ENCODE measurements around the gene ATP8A1. TPM values are rescaled to one million over a fixed set of nuclear protein-coding genes. Genes with fewer than 3 reads are reported as not detected.

The ATP8A1 gene
- total RNA-seq, 1 donor from 2014 or later, result 44.0 TPM

DNA sequence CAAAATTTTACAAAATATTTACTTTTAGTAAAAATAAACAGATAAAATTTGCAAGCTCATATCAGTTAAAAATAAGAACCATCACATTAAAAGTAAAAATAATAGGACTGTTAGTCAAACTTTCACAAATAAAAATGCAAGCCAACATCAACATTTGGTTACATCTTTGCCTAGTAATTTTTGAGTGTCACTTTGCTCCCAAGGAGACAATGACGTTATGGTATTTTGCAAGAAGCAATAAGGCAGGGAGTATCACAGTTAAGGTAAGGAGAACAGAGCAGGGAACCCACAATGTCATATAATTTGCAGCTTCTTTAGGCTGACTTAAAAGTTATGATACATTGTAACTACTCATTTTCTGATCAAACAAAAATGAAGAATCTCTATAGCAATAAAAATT lies 98.7 kb downstream of the ATP8A1 start:
- H3K36me3 Mint-ChIP-seq (ENCODE audit: low read depth, unreplicated experiment), result peaks cover 26% of the 10 kb centered on the region

DNA sequence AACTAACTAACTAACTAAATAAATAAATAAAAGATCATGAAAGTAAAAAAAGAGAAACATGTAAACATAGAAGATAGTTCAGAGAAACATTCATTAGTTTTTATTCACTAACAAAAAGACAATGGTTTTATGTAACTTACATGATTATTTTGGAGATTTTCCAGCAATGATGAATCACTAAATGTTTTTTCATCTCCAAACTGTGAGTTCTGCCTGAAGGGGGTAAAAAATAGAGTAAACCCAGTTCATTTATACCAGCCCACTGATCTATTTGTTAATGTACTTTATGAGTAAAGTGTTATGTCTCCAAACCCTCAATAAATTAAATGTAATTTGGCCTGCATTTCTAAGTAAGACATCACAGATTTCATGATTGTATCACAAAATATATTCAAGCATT lies 101.1 kb downstream of the ATP8A1 start:
- Mint-ChIP-seq H3K27me3 (ENCODE audit: unreplicated experiment) (no peaks in the 10 kb centered on the region), H3K9me3 (ENCODE audit: unreplicated experiment) (no peaks in the 10 kb centered on the region), H3K4me1 (ENCODE audit: unreplicated experiment) (no peaks in the 10 kb centered on the region), H3K4me3 (ENCODE audit: unreplicated experiment) (no peak overlapping the region), H3K36me3 (ENCODE audit: low read depth, unreplicated experiment) (peaks cover 18% of the 10 kb centered on the region), H3K27ac (ENCODE audit: unreplicated experiment) (no peak overlapping the region)
- DNase-seq (ENCODE audit: low spot score), result no peak
- TF ChIP-seq, protein P1, sequence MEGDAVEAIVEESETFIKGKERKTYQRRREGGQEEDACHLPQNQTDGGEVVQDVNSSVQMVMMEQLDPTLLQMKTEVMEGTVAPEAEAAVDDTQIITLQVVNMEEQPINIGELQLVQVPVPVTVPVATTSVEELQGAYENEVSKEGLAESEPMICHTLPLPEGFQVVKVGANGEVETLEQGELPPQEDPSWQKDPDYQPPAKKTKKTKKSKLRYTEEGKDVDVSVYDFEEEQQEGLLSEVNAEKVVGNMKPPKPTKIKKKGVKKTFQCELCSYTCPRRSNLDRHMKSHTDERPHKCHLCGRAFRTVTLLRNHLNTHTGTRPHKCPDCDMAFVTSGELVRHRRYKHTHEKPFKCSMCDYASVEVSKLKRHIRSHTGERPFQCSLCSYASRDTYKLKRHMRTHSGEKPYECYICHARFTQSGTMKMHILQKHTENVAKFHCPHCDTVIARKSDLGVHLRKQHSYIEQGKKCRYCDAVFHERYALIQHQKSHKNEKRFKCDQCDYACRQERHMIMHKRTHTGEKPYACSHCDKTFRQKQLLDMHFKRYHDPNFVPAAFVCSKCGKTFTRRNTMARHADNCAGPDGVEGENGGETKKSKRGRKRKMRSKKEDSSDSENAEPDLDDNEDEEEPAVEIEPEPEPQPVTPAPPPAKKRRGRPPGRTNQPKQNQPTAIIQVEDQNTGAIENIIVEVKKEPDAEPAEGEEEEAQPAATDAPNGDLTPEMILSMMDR (IDR thresholded peaks at IDR 0.05; ENCODE audit: unreplicated experiment), result no peak

More for the DNA sequence above, 98.7 kb downstream of the ATP8A1 start:
- Mint-ChIP-seq H3K9me3 (ENCODE audit: unreplicated experiment) (no peaks in the 10 kb centered on the region), H3K27me3 (ENCODE audit: unreplicated experiment) (no peaks in the 10 kb centered on the region), H3K4me1 (ENCODE audit: unreplicated experiment) (no peaks in the 10 kb centered on the region), H3K27ac (ENCODE audit: unreplicated experiment) (no peak overlapping the region), H3K4me3 (ENCODE audit: unreplicated experiment) (no peak overlapping the region)
- no peak for DNase-seq (ENCODE audit: low spot score)
- TF ChIP-seq, protein P1 (IDR thresholded peaks at IDR 0.05; ENCODE audit: unreplicated experiment), result no peak

DNA sequence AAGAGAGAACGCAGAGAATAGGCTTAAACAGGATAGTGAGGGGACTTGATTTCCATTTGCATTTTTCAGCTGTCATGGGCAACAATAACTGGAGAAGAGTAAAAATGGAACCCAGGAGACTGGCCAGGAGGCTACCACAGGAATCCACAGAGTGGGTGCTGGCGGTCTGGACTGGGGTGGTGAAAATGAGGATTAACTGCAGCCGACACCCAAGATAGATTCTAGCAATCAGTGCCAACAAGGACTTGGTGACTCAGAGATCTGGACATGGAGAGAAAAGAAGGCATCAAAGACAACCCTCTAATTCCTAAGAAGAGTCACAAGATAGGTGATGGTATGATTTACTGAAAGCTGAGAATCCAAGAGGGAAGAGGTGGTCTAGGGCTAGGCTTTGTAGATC lies 102.8 kb downstream of the ATP8A1 start:
- Mint-ChIP-seq H3K4me1 (ENCODE audit: unreplicated experiment) (no peaks in the 10 kb centered on the region), H3K27ac (ENCODE audit: unreplicated experiment) (no peak overlapping the region), H3K4me3 (ENCODE audit: unreplicated experiment) (peak overlapping the region; percentile 26), H3K9me3 (ENCODE audit: unreplicated experiment) (no peaks in the 10 kb centered on the region), H3K36me3 (ENCODE audit: low read depth, unreplicated experiment) (peaks cover 18% of the 10 kb centered on the region), H3K27me3 (ENCODE audit: unreplicated experiment) (no peaks in the 10 kb centered on the region)
- no peak for DNase-seq (ENCODE audit: low spot score)
- TF ChIP-seq, protein P1 (IDR thresholded peaks at IDR 0.05; ENCODE audit: unreplicated experiment), result no peak

DNA sequence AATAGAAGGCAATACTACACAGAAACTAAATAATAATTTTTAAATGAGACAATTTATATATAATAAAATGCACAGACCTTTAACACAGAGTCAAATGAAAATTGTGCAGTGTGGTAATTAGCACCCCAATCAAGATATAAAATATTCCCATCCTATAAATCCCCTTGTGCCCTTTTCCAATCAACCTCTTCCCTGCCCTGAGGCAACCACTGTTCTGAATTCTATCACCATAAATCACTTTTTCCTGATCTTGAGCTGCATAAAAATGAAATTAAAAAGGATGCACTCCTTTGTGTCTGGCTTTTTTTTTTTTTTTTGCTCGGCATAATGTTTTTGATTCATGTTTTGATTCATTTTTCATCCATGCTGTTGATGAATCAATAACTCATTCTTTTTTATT lies 107.0 kb downstream of the ATP8A1 start:
- Mint-ChIP-seq H3K27me3 (ENCODE audit: unreplicated experiment) (no peaks in the 10 kb centered on the region), H3K4me1 (ENCODE audit: unreplicated experiment) (no peaks in the 10 kb centered on the region), H3K27ac (ENCODE audit: unreplicated experiment) (no peak overlapping the region), H3K4me3 (ENCODE audit: unreplicated experiment) (no peak overlapping the region), H3K36me3 (ENCODE audit: low read depth, unreplicated experiment) (peaks cover 16% of the 10 kb centered on the region), H3K9me3 (ENCODE audit: unreplicated experiment) (no peaks in the 10 kb centered on the region)
- TF ChIP-seq, protein P1 (IDR thresholded peaks at IDR 0.05; ENCODE audit: unreplicated experiment), result no peak
- DNase-seq (ENCODE audit: low spot score), result no peak

DNA sequence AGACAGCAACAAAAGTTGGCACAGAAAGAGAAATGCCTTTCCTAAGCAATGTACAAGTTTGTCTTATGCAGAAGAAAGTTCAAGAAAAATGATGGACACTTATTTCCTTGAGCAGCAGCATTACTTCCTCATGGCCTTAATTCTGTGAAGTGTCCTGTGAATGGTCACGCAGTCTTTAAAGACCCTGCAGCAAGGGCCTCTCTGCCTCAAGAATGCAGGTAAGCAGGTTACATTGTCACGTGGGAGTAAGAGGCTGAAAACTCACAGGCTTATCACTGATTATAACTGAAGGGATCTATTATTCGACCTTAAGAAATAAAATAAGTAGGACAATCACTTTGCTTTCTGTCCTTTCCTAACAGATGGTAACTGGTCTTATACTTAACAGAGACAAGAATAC lies 109.1 kb downstream of the ATP8A1 start:
- no peak overlapping the region for H3K4me3 Mint-ChIP-seq (ENCODE audit: unreplicated experiment)

More for the DNA sequence above, 109.1 kb downstream of the ATP8A1 start:
- no peaks in the 10 kb centered on the region for H3K4me1 Mint-ChIP-seq (ENCODE audit: unreplicated experiment)
- TF ChIP-seq, protein P1 (IDR thresholded peaks at IDR 0.05; ENCODE audit: unreplicated experiment), result no peak
- no peaks in the 10 kb centered on the region for H3K36me3 Mint-ChIP-seq (ENCODE audit: low read depth, unreplicated experiment)
- no peak overlapping the region for H3K27ac Mint-ChIP-seq (ENCODE audit: unreplicated experiment)
- H3K9me3 Mint-ChIP-seq (ENCODE audit: unreplicated experiment), result no peaks in the 10 kb centered on the region
- no peak for DNase-seq (ENCODE audit: low spot score)
- H3K27me3 Mint-ChIP-seq (ENCODE audit: unreplicated experiment), result no peaks in the 10 kb centered on the region

Data from endothelial cell (in vitro differentiated cells).